Heart left ventricle (tissue), 16 donors: ENCODE measurements around the gene CEP63. TPM values are rescaled to one million over a fixed set of nuclear protein-coding genes. Genes with fewer than 3 reads are reported as not detected.
A peak's percentile ranks its signal among the peaks of the same experiment; 100 is the strongest.

Experiments used
- ATAC-seq, 4 donors: fragments of 200-7000 bp; cut with Tn5 transposase; one replicate each; pipeline ENCODE4 v1.9.1; 2020 to 2022; ENCODE audit warnings: moderate library complexity in 4 of 4, mild to moderate bottlenecking in 3 of 4, moderate number of reproducible peaks in 1 of 4
- DNase-seq, 5 donors: peaks; one replicate each; pipeline ENCODE4 v3.0.0-alpha.2; 2020
- H3K27ac ChIP-seq, 12 donors: fragments of 200-600 bp; sonication (generic) in 4 of 12; one replicate each; pipeline versions ENCODE4 v1.5.0 to v1.8.0; 2016 to 2022; ENCODE audit warnings: mild to moderate bottlenecking in 2 of 12
- H3K27me3 ChIP-seq, 9 donors: fragments of 200-600 bp; sonication (generic) in 2 of 9; one replicate each; pipeline versions ENCODE4 v1.5.1 to v1.8.0; 2016 to 2022; ENCODE audit warnings: mild to moderate bottlenecking in 3 of 9
- H3K36me3 ChIP-seq, 9 donors: fragments of 200-600 bp; sonication (generic) in 2 of 9; one replicate each; pipeline versions ENCODE4 v1.5.0 to v1.8.0; 2018 to 2022; ENCODE audit warnings: mild to moderate bottlenecking in 2 of 9
- H3K4me1 ChIP-seq, 12 donors: fragments of 200-600 bp; sonication (generic) in 4 of 12; one replicate each; pipeline versions ENCODE4 v1.5.0 to v1.8.0; 2016 to 2022; ENCODE audit warnings: mild to moderate bottlenecking in 3 of 12
- H3K4me3 ChIP-seq, 12 donors: fragments of 200-600 bp; sonication (generic) in 4 of 12; one replicate each; pipeline versions ENCODE4 v1.5.0 to v1.8.0; 2017 to 2022; ENCODE audit warnings: mild to moderate bottlenecking in 9 of 12, moderate library complexity in 4 of 12
- H3K9me3 ChIP-seq, 12 donors: fragments of 200-600 bp; sonication (generic) in 4 of 12; one replicate each; pipeline versions ENCODE4 v1.5.0 to v1.8.0; 2016 to 2022; ENCODE audit warnings: mild to moderate bottlenecking in 1 of 12
- POLR2A ChIP-seq, 2 donors: fragments of 450-650 bp; IDR thresholded peaks; one replicate each; pipeline ENCODE4 v1.6.1; 2017; ENCODE audit warnings: antibody characterized with exemption in 2 of 2, mild to moderate bottlenecking in 2 of 2, moderate library complexity in 2 of 2
- WGBS, 4 donors: extraction: QIAGEN DNeasy Blood & Tissue Kit in 2 of 4; methylation state at CpG; one replicate each; pipeline versions ENCODE4 v1.1.5 to v1.1.7; 2013 to 2018; 5-methylcytosine and 5-hydroxymethylcytosine counted together
- intact Hi-C, 10 donors: fragments of 100-400 bp; cut with DNase I; formaldehyde crosslinking; loops; one replicate each; pipeline versions ENCODE4 v1.11.1 to v1.14.2; 2022
- polyA plus RNA-seq, 2 donors: library from polyadenylated mRNA; stranded (reverse); fragments of 200-250 nt; gene quantifications; one replicate each; pipeline ENCODE4 v1.2.3, GENCODE V29; 2013
- total RNA-seq, 9 donors: library from RNA; depleted of rRNA in 2 of 9; stranded (reverse); fragments of >200 nt in 2 of 9; fragmentation: NEBNext Ultra II Directional in 3 of 9; extraction: Animal tissue kit (Norgen Biotek cat#: 25700) in 3 of 9; gene quantifications; one replicate each; pipeline versions ENCODE4 v1.1.0 to v1.2.4, GENCODE V29; 2016 to 2023
- TF ChIP-seq, protein P1 (sequence below), 12 donors: fragments of 200-600 bp; sonication (generic) in 4 of 12; IDR thresholded peaks; one replicate each; pipeline versions ENCODE4 v1.5.0 to v1.8.0; 2018 to 2022; ENCODE audit warnings: antibody characterized with exemption in 12 of 12, mild to moderate bottlenecking in 5 of 12
- donor health status: ischemic (EF 13 %, LVEDD 7.1; RV severe dilation, severe dysfunction).
- donor health status: healthy with polysubstance abuse.
- donor health status: DM: no; HTN: yes; CAD: no.
- donor health status: DM: no; HTN: no; CAD: no.
- donor health status: ischemic (EF 25% LVEDD 6.9; RV normal size, moderate dysfunction).
- donor health status: ischemic (EF 25% LVEDD 5.7; RV mildly dilated, moderate dysfunction).
- donor health status: healthy.
- donor health status: DM: yes; HTN: yes; CAD: no.
- donor health status: ischemic (EF 35%, LVEDD 5.7; RV mildly dilated, moderate dysfunction).
- donor health status: nonischemic (EF 11% LVEDD 7.7; RV severe dilation, severe dysfunction).
- donor health status: DM: yes; HTN: yes; CAD: no.
- donor health status: PGD.
- donor health status: ischemic (EF 29% LVEDD 5.4; RV normal size, mild dysfunction).
- donor health status: nonischemic (EF 23%, LVEDD 6.1; RV moderate dilation, normal function).

Gene CEP63
- total and polyA plus RNA-seq, 11 donors, result 19.1 to 35.3 (median 29.5) TPM

DNA sequence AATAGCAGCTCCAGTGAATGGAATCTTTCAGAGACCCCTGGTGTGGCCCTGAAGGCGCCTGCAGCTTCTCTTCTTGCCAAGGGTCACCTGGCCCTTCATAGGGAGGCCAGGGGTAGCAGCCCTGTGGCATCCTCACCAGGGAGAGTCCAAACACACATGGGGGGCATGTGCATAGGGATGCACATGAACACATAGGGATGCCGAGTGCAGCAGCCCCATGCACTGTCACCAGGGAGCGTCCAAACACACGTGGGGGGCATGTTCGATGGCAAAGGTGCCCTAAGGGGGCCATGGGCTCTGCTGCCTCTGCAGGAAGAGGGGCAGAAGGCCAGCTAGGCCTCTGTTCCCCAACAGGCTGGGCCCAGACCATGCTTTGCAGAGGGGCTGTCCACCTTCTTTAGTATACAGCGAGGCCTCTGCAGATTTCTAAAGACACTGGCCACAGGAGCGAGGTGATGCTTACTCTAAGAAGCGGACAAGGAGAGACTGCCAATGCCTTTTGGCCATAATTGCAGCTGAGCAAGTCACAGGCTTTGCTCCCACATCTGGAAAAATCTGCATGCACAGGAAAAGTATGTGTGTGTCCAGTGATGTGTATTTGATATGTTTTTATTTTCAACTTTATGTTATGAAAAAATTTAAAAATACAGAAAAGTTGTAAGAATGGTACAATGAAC lies 21.0 kb upstream of the CEP63 start:
- ATAC-seq, result peak in 2 of 4 donors; percentile 18 to 20
- Histone ChIP-seq H3K27ac (peak overlapping the region in 11 of 12 donors; percentile 8 to 80 (median 54)), H3K27me3 (no peaks in the 10 kb centered on the region), H3K36me3 (no peaks in the 10 kb centered on the region), H3K4me1 (peaks cover 0 to 44% (median 23%) of the 10 kb centered on the region in 12 donors), H3K4me3 (peak overlapping the region in 2 of 12 donors; percentile 5 to 16), H3K9me3 (no peaks in the 10 kb centered on the region)
- intact Hi-C loops, result loop anchor here in 1 of 10 donors (5.0 kb wide), 1 partner anchor 93 kb away; the partner anchor contains the start of gene AMOTL2
- no peak for DNase-seq
- TF ChIP-seq POLR2A (IDR thresholded peaks at IDR 0.05), result no peak
- TF ChIP-seq, protein P1, sequence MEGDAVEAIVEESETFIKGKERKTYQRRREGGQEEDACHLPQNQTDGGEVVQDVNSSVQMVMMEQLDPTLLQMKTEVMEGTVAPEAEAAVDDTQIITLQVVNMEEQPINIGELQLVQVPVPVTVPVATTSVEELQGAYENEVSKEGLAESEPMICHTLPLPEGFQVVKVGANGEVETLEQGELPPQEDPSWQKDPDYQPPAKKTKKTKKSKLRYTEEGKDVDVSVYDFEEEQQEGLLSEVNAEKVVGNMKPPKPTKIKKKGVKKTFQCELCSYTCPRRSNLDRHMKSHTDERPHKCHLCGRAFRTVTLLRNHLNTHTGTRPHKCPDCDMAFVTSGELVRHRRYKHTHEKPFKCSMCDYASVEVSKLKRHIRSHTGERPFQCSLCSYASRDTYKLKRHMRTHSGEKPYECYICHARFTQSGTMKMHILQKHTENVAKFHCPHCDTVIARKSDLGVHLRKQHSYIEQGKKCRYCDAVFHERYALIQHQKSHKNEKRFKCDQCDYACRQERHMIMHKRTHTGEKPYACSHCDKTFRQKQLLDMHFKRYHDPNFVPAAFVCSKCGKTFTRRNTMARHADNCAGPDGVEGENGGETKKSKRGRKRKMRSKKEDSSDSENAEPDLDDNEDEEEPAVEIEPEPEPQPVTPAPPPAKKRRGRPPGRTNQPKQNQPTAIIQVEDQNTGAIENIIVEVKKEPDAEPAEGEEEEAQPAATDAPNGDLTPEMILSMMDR (IDR thresholded peaks at IDR 0.05), result no peak
- WGBS, 4 donors, result 62 to 76% (median 69%) methylated on average over 4 to 8 of the region's 8 CpGs

DNA sequence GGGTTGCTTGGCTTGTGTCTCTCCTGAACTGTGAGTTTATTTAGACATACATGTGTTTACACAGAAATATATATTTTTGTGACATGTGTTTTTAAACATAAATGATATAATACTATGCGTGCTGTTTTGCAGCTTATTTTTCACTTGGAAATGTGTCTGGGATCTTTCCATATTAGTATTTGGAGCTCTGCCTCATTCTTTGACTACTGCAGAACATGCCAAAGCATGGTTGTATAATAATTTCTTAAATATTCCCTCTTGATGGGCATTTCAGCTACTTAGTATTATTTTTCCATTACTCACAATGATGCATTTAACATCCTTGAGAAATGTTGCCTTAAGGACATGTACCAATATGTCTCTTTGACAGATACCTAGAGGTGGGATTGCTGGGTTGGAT lies 19.5 kb upstream of the CEP63 start:
- DNase-seq, result no peak
- peaks cover 0 to 35% (median 20%) of the 10 kb centered on the region in 12 donors for H3K4me1 ChIP-seq
- H3K9me3 ChIP-seq, result no peaks in the 10 kb centered on the region
- H3K27me3 ChIP-seq, result no peaks in the 10 kb centered on the region
- 79 to 97% (median 83%) methylated on average over 1 of the region's 1 CpG for WGBS, 4 donors
- TF ChIP-seq, protein P1 (IDR thresholded peaks at IDR 0.05), result no peak
- TF ChIP-seq POLR2A (IDR thresholded peaks at IDR 0.05), result no peak
- no peak for ATAC-seq
- intact Hi-C loops, result no loop called here
- H3K27ac ChIP-seq, result no peak overlapping the region
- H3K4me3 ChIP-seq, result no peak overlapping the region
- no peaks in the 10 kb centered on the region for H3K36me3 ChIP-seq

DNA sequence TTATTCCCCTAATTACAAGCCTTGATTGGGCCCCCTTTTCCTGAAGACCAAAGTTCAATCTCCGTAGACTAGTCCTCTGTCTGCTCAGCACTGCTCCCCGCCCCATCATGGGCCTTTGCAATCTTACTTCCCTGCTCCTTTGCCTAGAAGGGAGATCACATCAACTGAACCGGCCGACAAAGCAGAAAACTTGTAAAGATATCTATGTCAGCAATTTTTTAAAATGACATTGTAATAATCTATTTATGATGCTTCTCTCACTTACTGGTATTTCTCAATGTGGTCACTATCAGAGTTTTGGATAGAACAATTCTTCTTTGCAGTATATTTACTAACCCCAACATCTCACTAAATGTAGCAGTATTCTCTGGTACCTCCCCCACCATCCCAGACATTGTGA lies 17.3 kb upstream of the CEP63 start:
- Histone ChIP-seq H3K4me3 (no peak overlapping the region), H3K27me3 (no peaks in the 10 kb centered on the region), H3K4me1 (peaks cover 0 to 19% (median 10%) of the 10 kb centered on the region in 12 donors), H3K9me3 (no peaks in the 10 kb centered on the region), H3K27ac (no peak overlapping the region), H3K36me3 (no peaks in the 10 kb centered on the region)
- no peak for DNase-seq
- intact Hi-C loops, result no loop called here
- no peak for ATAC-seq
- 92 to 100% (median 95%) methylated on average over 4 of the region's 4 CpGs for WGBS, 4 donors
- TF ChIP-seq, protein P1 (IDR thresholded peaks at IDR 0.05), result no peak
- no peak for TF ChIP-seq POLR2A (IDR thresholded peaks at IDR 0.05)

DNA sequence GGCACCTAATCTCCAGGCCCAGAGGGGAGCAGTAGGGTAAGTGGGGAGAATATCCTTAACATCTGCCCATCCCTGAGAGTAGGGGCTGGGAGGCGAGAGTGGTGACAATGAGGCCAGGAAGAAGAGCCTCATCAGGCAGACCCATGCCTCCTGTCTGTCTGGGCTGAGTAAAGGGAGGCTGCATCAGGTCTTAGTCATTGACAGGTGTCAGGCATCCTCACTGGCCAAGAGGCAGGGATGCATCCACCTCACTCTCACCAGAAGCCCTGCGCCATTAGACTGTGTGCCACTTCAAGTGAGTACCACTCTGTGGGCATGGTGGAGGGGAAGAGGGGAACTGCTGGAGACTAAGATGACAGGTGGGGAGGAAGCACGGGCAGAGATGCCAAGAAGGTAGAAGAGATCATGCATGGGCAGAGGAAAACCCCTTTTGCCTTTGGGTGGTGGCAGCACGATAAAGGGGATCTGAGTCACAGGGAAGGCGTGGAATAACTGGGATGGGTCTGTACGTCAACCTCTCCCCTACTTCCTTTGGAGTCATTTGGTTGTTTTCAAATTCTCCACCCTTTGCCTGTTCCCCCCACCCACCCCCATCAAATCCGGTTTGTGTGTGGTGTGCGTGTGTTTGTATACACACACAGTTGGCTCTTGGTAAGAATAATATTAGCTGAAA lies 14.2 kb upstream of the CEP63 start:
- Histone ChIP-seq H3K9me3 (no peaks in the 10 kb centered on the region), H3K4me3 (no peak overlapping the region), H3K27me3 (no peaks in the 10 kb centered on the region), H3K36me3 (peaks cover 0 to 13% (median 3%) of the 10 kb centered on the region in 9 donors), H3K4me1 (peaks cover 0 to 25% (median 6%) of the 10 kb centered on the region in 12 donors), H3K27ac (no peak overlapping the region)
- peak in 3 of 4 donors; percentile 9 to 46 (median 37) for ATAC-seq
- no peak for TF ChIP-seq POLR2A (IDR thresholded peaks at IDR 0.05)
- TF ChIP-seq, protein P1 (IDR thresholded peaks at IDR 0.05), result no peak
- WGBS, 4 donors, result 65 to 74% (median 72%) methylated on average over 8 of the region's 8 CpGs
- intact Hi-C loops, result loop anchor here in 9 of 10 donors (1.0 to 10.0 kb wide), 10 partner anchors 89 to 274 kb away; no protein-coding TSS in a partner anchor
- no peak for DNase-seq
